Trophoblast cell (in vitro differentiated cells and primary cell): ENCODE measurements around the gene CEACAM5.

Experiments
- DNase-seq, 2 donors: peaks; one replicate each; pipeline ENCODE4 v3.0.0-alpha.2; 2016
- H2AFZ ChIP-seq: 2 replicates; pipeline ENCODE4 v1.6.1; 2013; ENCODE audit warnings: low read length, moderate library complexity, mild to moderate bottlenecking; ENCODE audit not compliant: insufficient read depth, poor library complexity
- H2AK5ac ChIP-seq: 2 replicates; pipeline ENCODE4 v1.6.1; 2013; ENCODE audit warnings: mild to moderate bottlenecking, low read length
- H2BK120ac ChIP-seq: 2 replicates; pipeline ENCODE4 v1.6.1; 2013; ENCODE audit warnings: low read length, mild to moderate bottlenecking, moderate library complexity; ENCODE audit not compliant: insufficient read depth, poor library complexity
- H2BK12ac ChIP-seq: 2 replicates; pipeline ENCODE4 v1.6.1; 2013; ENCODE audit warnings: mild to moderate bottlenecking, low read length, moderate library complexity
- H2BK5ac ChIP-seq: 2 replicates; pipeline ENCODE4 v1.6.1; 2013; ENCODE audit warnings: low read length, low read depth, moderate library complexity, mild to moderate bottlenecking; ENCODE audit not compliant: poor library complexity
- H3K14ac ChIP-seq: 2 replicates; pipeline ENCODE4 v1.6.1; 2013; ENCODE audit warnings: mild to moderate bottlenecking, low read length
- H3K18ac ChIP-seq: 2 replicates; pipeline ENCODE4 v1.6.1; 2013; ENCODE audit warnings: mild to moderate bottlenecking, low read length
- H3K23ac ChIP-seq: 2 replicates; pipeline ENCODE4 v1.6.1; 2013; ENCODE audit warnings: low read length
- H3K27ac ChIP-seq: 2 replicates; pipeline ENCODE4 v1.5.1; 2013; ENCODE audit warnings: low read depth, mild to moderate bottlenecking, inconsistent platforms, low read length, moderate library complexity
- H3K27me3 ChIP-seq: 2 replicates; pipeline ENCODE4 v1.6.1; 2013; ENCODE audit warnings: inconsistent platforms, mild to moderate bottlenecking, low read length, moderate library complexity; ENCODE audit not compliant: insufficient read depth
- H3K36me3 ChIP-seq, 2 experiments: 1 replicate in 1 of 2; 2 replicates in 1 of 2; pipeline ENCODE4 v1.6.1; 2013; ENCODE audit warnings: low read length in 2 of 2, mild to moderate bottlenecking in 2 of 2, moderate library complexity in 1 of 2; ENCODE audit not compliant: insufficient read depth in 2 of 2, control insufficient read depth in 1 of 2
- H3K4ac ChIP-seq: 2 replicates; pipeline ENCODE4 v1.6.1; 2013; ENCODE audit warnings: low read depth, mild to moderate bottlenecking, low read length, moderate library complexity
- H3K4me1 ChIP-seq, 2 experiments: 1 replicate in 1 of 2; 2 replicates in 1 of 2; pipeline ENCODE4 v1.6.1; 2013; ENCODE audit warnings: low read length in 2 of 2, mild to moderate bottlenecking in 2 of 2, moderate library complexity in 1 of 2; ENCODE audit not compliant: insufficient read depth in 2 of 2, control insufficient read depth in 1 of 2
- H3K4me2 ChIP-seq: 2 replicates; pipeline ENCODE4 v1.6.1; 2013; ENCODE audit warnings: inconsistent platforms, mild to moderate bottlenecking, low read length, moderate library complexity
- H3K4me3 ChIP-seq: 2 replicates; pipeline ENCODE4 v1.5.1; 2013; ENCODE audit warnings: mild to moderate bottlenecking, low read depth, low read length, inconsistent platforms
- H3K79me1 ChIP-seq: one replicate; pipeline ENCODE4 v1.6.1; 2013; ENCODE audit warnings: low read length
- H3K79me2 ChIP-seq: 2 replicates; pipeline ENCODE4 v1.6.1; 2013; ENCODE audit warnings: low read length, mild to moderate bottlenecking; ENCODE audit not compliant: control insufficient read depth, insufficient read depth, poor library complexity
- H3K9ac ChIP-seq: 2 replicates; pipeline ENCODE4 v1.6.1; 2013; ENCODE audit warnings: mild to moderate bottlenecking, low read length
- H3K9me3 ChIP-seq: 2 replicates; pipeline ENCODE4 v1.6.1; 2013; ENCODE audit warnings: low read depth, mild to moderate bottlenecking, control low read depth, inconsistent platforms, low read length; ENCODE audit not compliant: insufficient read depth
- H4K12ac ChIP-seq: 2 replicates; pipeline ENCODE4 v1.6.1; 2013; ENCODE audit warnings: low read depth, mild to moderate bottlenecking, low read length, moderate library complexity
- H4K8ac ChIP-seq: 2 replicates; pipeline ENCODE4 v1.6.1; 2013; ENCODE audit warnings: low read depth, mild to moderate bottlenecking, low read length, moderate library complexity
- H4K91ac ChIP-seq: one replicate; pipeline ENCODE4 v1.6.1; 2013; ENCODE audit warnings: low read depth, mild to moderate bottlenecking, low read length, moderate library complexity
- WGBS: extraction: QIAGEN DNeasy Blood & Tissue Kit; methylation state at CpG from one replicate; pipeline ENCODE4 v1.1.7; 2013; ENCODE audit warnings: missing lambda C conversion rate; ENCODE audit not compliant: insufficient read length, insufficient coverage; ENCODE audit errors: extremely low coverage; 5-methylcytosine and 5-hydroxymethylcytosine counted together

CEACAM5 gene

GRCh38 chr19:41769608-41770007, 61.2 kb downstream of the CEACAM5 start:
- Histone ChIP-seq H4K12ac (no peak overlapping the region), H3K14ac (no peak overlapping the region), H3K18ac (no peak overlapping the region), H4K8ac (no peak overlapping the region), H3K4me1 (no peaks in the 10 kb centered on the region), H2BK5ac (no peak overlapping the region), H3K79me1 (no peaks in the 10 kb centered on the region), H3K36me3 (no peaks in the 10 kb centered on the region), H3K4ac (no peak overlapping the region), H2BK120ac (no peak overlapping the region), H3K9ac (no peak overlapping the region), H3K4me3 (no peak overlapping the region), H3K27ac (no peak overlapping the region), H3K4me2 (no peak overlapping the region), H2AK5ac (no peak overlapping the region), H3K9me3 (no peaks in the 10 kb centered on the region), H2BK12ac (no peak overlapping the region), H4K91ac (no peak overlapping the region), H3K23ac (no peak overlapping the region), H3K27me3 (no peaks in the 10 kb centered on the region), H2AFZ (no peak overlapping the region), H3K79me2 (no peaks in the 10 kb centered on the region)
- WGBS: no CpG with 5 or more reads among the region's 4 CpGs
- no peak for DNase-seq

- Histone ChIP-seq H2BK120ac (no peak overlapping the region), H2BK5ac (no peak overlapping the region), H3K79me2 (no peaks in the 10 kb centered on the region), H2AFZ (no peak overlapping the region), H3K4me1 (no peaks in the 10 kb centered on the region), H3K23ac (no peak overlapping the region), H3K79me1 (no peaks in the 10 kb centered on the region), H3K27ac (no peak overlapping the region), H3K9ac (no peak overlapping the region), H3K9me3 (no peaks in the 10 kb centered on the region), H4K12ac (no peak overlapping the region), H2AK5ac (no peak overlapping the region), H3K36me3 (no peaks in the 10 kb centered on the region), H3K18ac (no peak overlapping the region), H4K8ac (no peak overlapping the region), H2BK12ac (no peak overlapping the region), H3K27me3 (no peaks in the 10 kb centered on the region), H3K4ac (no peak overlapping the region), H3K4me2 (no peak overlapping the region), H3K4me3 (no peak overlapping the region), H3K14ac (no peak overlapping the region), H4K91ac (no peak overlapping the region)
- no CpG with 5 or more reads among the region's 2 CpGs for WGBS
- no peak for DNase-seq
Observed at GRCh38 chr19:41771410-41771809, 63.0 kb downstream of the CEACAM5 start.

- H3K36me3 ChIP-seq: no peaks in the 10 kb centered on the region
- WGBS: no CpG with 5 or more reads among the region's 6 CpGs
- H3K14ac ChIP-seq: no peak overlapping the region
Observed at GRCh38 chr19:41774515-41774980, 66.1 kb downstream of the CEACAM5 start.

GRCh38 chr19:41776700-41777099, 68.3 kb downstream of the CEACAM5 start:
- Histone ChIP-seq H3K4ac (no peak overlapping the region), H3K18ac (no peak overlapping the region), H3K9me3 (no peaks in the 10 kb centered on the region), H3K27me3 (no peaks in the 10 kb centered on the region), H3K79me1 (no peaks in the 10 kb centered on the region), H3K79me2 (no peaks in the 10 kb centered on the region), H3K14ac (no peak overlapping the region), H3K4me2 (no peak overlapping the region), H2BK120ac (no peak overlapping the region), H3K23ac (no peak overlapping the region), H2AFZ (no peak overlapping the region), H4K12ac (no peak overlapping the region), H2BK5ac (no peak overlapping the region), H4K91ac (no peak overlapping the region), H3K4me1 (no peaks in the 10 kb centered on the region), H2AK5ac (no peak overlapping the region), H4K8ac (no peak overlapping the region), H3K27ac (no peak overlapping the region), H3K36me3 (no peaks in the 10 kb centered on the region), H3K9ac (no peak overlapping the region), H3K4me3 (no peak overlapping the region), H2BK12ac (no peak overlapping the region)
- WGBS: no CpG with 5 or more reads among the region's 2 CpGs
- DNase-seq: no peak

More at GRCh38 chr19:41774515-41774980, 66.1 kb downstream of the CEACAM5 start:
- Histone ChIP-seq H3K18ac (no peak overlapping the region), H3K9ac (no peak overlapping the region), H3K4ac (no peak overlapping the region), H2BK5ac (no peak overlapping the region), H3K27me3 (no peaks in the 10 kb centered on the region), H2BK120ac (no peak overlapping the region), H2BK12ac (no peak overlapping the region), H3K4me3 (no peak overlapping the region), H4K12ac (no peak overlapping the region), H3K79me1 (no peaks in the 10 kb centered on the region), H3K27ac (no peak overlapping the region), H4K91ac (no peak overlapping the region), H2AFZ (no peak overlapping the region), H3K23ac (no peak overlapping the region), H3K79me2 (no peaks in the 10 kb centered on the region), H4K8ac (no peak overlapping the region), H2AK5ac (no peak overlapping the region), H3K9me3 (no peaks in the 10 kb centered on the region), H3K4me2 (no peak overlapping the region), H3K4me1 (no peaks in the 10 kb centered on the region)
- DNase-seq: no peak
